ENCODE measurements around the gene CTSZ.

DNA sequence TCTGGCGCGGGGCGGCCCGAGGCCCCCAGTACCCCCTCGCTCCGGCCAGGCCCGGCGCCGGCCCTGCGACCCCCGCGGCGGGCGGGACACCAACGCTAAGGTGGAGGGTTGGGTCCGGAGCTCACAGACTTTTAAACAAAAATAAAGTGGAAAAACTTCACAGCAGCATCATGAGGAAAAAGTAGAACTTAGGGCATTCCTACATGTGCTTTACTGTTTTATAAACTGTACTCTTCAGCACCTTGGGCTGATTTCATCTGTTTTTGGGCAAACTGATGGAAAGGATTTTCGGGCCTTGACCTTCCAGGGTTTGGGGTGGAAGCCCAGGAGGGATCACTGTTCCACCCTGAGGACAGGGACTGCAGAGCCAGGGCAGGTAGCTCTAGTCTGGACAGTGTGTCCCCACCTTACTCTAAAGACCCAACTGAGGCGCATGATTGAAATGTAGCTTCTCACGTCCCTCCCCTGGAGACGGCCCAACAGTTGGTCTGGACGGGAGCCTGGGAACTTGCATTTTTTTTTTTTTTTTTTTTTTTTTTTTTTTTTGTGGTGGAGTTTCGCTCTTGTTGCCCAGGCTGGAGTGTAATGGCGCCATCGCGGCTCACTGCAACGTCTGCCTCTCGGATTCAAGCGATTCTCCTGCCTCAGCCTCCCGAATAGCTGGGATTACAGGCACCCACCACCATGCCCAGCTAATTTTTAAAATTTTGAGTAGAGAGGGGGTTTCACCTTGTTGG is 25.3 kb downstream of the CTSZ start:
- TF ChIP-seq CTCF (IDR thresholded peaks at IDR 0.05), result no peak
- TF ChIP-seq EZH2 (IDR thresholded peaks at IDR 0.05; ENCODE audit: borderline replicate concordance, insufficient read depth, low read depth, low read length, poor library complexity, severe bottlenecking), result no peak
